OCI-LY3 (cell line): Measurements from ENCODE around the gene CFAP97D2.
"Not testable (repeated sequence)": the region's sequence is repeated elsewhere in the genome, so short reads cannot be mapped to it uniquely, and the experiment has no call there.

ENCODE experiments used
- H2AFZ ChIP-seq: fragments of 200-600, 300-600 bp; shearing (Covaris generic); 2 replicates; pipeline ENCODE4 v1.6.0; 2014; ENCODE audit warnings: antibody characterized with exemption, low read depth, low read length
- H3K27ac ChIP-seq: fragments of 200-600, 300-600 bp; sonication (generic); 2 replicates; pipeline ENCODE4 v1.5.1; 2014; ENCODE audit warnings: mild to moderate bottlenecking, low read length, moderate library complexity, mixed read lengths
- H3K27me3 ChIP-seq: fragments of 200-600, 300-600 bp; sonication (generic); 2 replicates; pipeline ENCODE4 v1.6.1; 2014; ENCODE audit warnings: low read depth, low read length, mixed read lengths
- H3K36me3 ChIP-seq: fragments of 200-600, 300-600 bp; sonication (generic); replicated peaks from 2 replicates; pipeline ENCODE3; 2014; ENCODE audit warnings: low read depth, low read length, mixed read lengths
- H3K4me1 ChIP-seq: fragments of 300-600, 200-600 bp; sonication (generic); 2 replicates; pipeline ENCODE4 v1.6.1; 2014; ENCODE audit warnings: low read length, mixed read lengths
- H3K4me2 ChIP-seq: fragments of 200-600, 300-600 bp; sonication (generic); 2 replicates; pipeline ENCODE4 v1.6.1; 2014; ENCODE audit warnings: low read length, mixed read lengths
- H3K4me3 ChIP-seq: fragments of 300-600, 200-600 bp; sonication (generic); 2 replicates; pipeline ENCODE4 v1.5.1; 2014; ENCODE audit warnings: antibody characterized with exemption, mild to moderate bottlenecking, low read length, moderate library complexity
- H3K79me2 ChIP-seq: fragments of 300-600, 200-600 bp; shearing (Covaris generic); 2 replicates; pipeline ENCODE4 v1.6.1; 2014; ENCODE audit warnings: mild to moderate bottlenecking, low read length, mixed read lengths
- H3K9ac ChIP-seq: fragments of 300-600, 200-600 bp; shearing (Covaris generic); 2 replicates; pipeline ENCODE4 v1.6.0; 2014; ENCODE audit warnings: mild to moderate bottlenecking, low read length, moderate library complexity
- H3K9me3 ChIP-seq: fragments of 200-600, 300-600 bp; shearing (Covaris generic); 2 replicates; pipeline ENCODE4 v1.6.1; 2014; ENCODE audit warnings: low read length, mixed read lengths; ENCODE audit not compliant: insufficient read depth
- H4K20me1 ChIP-seq: fragments of 200-600, 300-600 bp; sonication (generic); 2 replicates; pipeline ENCODE4 v1.6.1; 2016; ENCODE audit warnings: low read length, mixed read lengths; ENCODE audit not compliant: insufficient read depth
- CTCF ChIP-seq: fragments of 200-600, 300-600 bp; sonication (generic); IDR thresholded peaks from 2 replicates; pipeline ENCODE4 v1.5.1; 2014; ENCODE audit warnings: antibody characterized with exemption, low read length, low read depth
- EZH2phosphoT487 ChIP-seq: fragments of 200-600 bp; shearing (Covaris generic); IDR thresholded peaks from 2 replicates; pipeline ENCODE4 v1.6.1; 2018; ENCODE audit warnings: antibody characterized with exemption, mixed run types, low read depth

The CFAP97D2 gene

GRCh38 chr13:114248011-114248410 lies 69.0 kb downstream of the CFAP97D2 start:
- no peaks in the 10 kb centered on the region for H3K4me1 ChIP-seq
- no peak overlapping the region for H3K4me3 ChIP-seq
- TF ChIP-seq EZH2phosphoT487 = no peak
- TF ChIP-seq CTCF = no peak
- H3K27ac ChIP-seq = no peak overlapping the region
- no peaks in the 10 kb centered on the region for H3K9me3 ChIP-seq
- no peaks in the 10 kb centered on the region for H3K79me2 ChIP-seq
- no peaks in the 10 kb centered on the region for H4K20me1 ChIP-seq
- H3K36me3 ChIP-seq = peaks cover 79% of the 10 kb centered on the region
- H2AFZ ChIP-seq = no peak overlapping the region
- H3K4me2 ChIP-seq = no peak overlapping the region
- H3K27me3 ChIP-seq = no peaks in the 10 kb centered on the region
- no peak overlapping the region for H3K9ac ChIP-seq

GRCh38 chr13:114249077-114249476 lies 70.0 kb downstream of the CFAP97D2 start:
- H3K4me3 ChIP-seq = no peak overlapping the region
- no peaks in the 10 kb centered on the region for H3K9me3 ChIP-seq
- H3K27me3 ChIP-seq = no peaks in the 10 kb centered on the region
- no peak overlapping the region for H3K9ac ChIP-seq
- H4K20me1 ChIP-seq = no peaks in the 10 kb centered on the region
- no peak overlapping the region for H3K4me2 ChIP-seq
- no peak overlapping the region for H2AFZ ChIP-seq
- H3K79me2 ChIP-seq = no peaks in the 10 kb centered on the region
- no peak overlapping the region for H3K27ac ChIP-seq
- TF ChIP-seq EZH2phosphoT487 = no peak
- no peak for TF ChIP-seq CTCF
- H3K36me3 ChIP-seq = peaks cover 72% of the 10 kb centered on the region
- no peaks in the 10 kb centered on the region for H3K4me1 ChIP-seq

GRCh38 chr13:114251639-114252440 lies 72.8 kb downstream of the CFAP97D2 start:
- H3K4me2 ChIP-seq, H4K20me1 ChIP-seq, H3K9me3 ChIP-seq, H2AFZ ChIP-seq, H3K27me3 ChIP-seq, H3K9ac ChIP-seq, H3K4me3 ChIP-seq, H3K79me2 ChIP-seq, H3K4me1 ChIP-seq, H3K27ac ChIP-seq: not testable (repeated sequence)
- peaks cover 72% of the 10 kb centered on the region for H3K36me3 ChIP-seq

GRCh38 chr13:114256547-114256946 lies 77.5 kb downstream of the CFAP97D2 start:
- no peak for TF ChIP-seq EZH2phosphoT487
- TF ChIP-seq CTCF = no peak
- Histone ChIP-seq H3K27me3 (no peaks in the 10 kb centered on the region), H3K36me3 (peaks cover 83% of the 10 kb centered on the region), H3K4me2 (no peak overlapping the region), H3K9me3 (no peaks in the 10 kb centered on the region), H3K9ac (no peak overlapping the region), H2AFZ (no peak overlapping the region), H3K4me1 (peaks cover 16% of the 10 kb centered on the region), H3K4me3 (no peak overlapping the region), H4K20me1 (peaks cover 5% of the 10 kb centered on the region; the same call in 1 of the 2 replicates), H3K27ac (no peak overlapping the region), H3K79me2 (no peaks in the 10 kb centered on the region)
